ENCODE measurements around the gene MTHFR. TPM values are rescaled to one million over a fixed set of nuclear protein-coding genes. Genes with fewer than 3 reads are reported as not detected.
A peak's percentile ranks its signal among the peaks of the same experiment; 100 is the strongest.

MTHFR gene
- total and polyA plus RNA-seq, 2 of the 8 experiments (the other 6 are each of a cell fraction or from before 2014, with no cell fraction given) = 8.7 to 18.5 TPM

DNA sequence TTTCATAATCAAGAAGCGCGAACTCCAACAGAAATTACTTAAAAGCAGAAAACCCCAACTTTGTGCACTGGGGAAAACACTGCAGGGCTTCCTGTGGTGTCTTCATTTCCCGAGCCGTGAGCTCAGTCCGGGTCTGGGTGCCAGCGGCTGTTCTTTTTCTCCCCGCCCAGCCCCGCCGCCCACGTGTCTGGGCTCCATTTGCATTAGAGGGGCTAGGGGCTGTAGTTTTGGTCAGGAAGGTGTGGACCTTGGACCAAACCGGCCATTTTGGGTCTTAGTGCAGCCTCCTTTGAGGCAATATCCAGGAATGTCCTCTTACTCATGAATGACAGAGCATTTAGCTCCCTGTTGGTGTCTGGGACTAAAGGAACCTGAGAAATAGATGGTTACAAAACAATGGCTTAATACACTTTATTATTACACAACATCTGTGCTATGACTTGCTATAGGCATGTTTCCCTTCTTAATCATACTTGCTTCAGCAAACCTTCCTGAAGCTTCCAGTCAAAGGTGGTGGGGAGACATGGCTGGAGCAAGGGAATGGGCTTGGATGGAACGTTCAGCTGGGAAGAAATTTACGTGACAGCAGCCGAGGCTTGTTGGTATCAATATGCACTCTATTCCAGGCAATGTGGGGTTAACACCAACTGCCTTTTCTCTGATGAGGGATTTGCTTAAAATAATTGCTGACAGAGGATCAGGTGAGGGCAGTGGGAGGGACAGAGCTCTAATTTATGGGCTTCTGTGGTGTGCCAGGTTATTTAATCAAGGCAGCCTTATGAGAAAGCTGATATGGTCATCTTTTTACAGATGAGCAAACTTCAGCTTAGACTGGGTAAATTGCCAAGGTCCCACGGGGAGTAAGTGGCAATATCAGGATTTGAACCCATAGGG lies 68.8 kb downstream of the MTHFR start:
- 0 out of 2 replicates have a peak, but pooled peaks cover 2% of the 10 kb centered on the region for H3K79me1 ChIP-seq (ENCODE audit: low read depth, low read length)
- H2BK20ac ChIP-seq (ENCODE audit: low read length) = no peak overlapping the region
- peaks cover 5 to 33% (median 9%) of the 10 kb centered on the region in 4 experiments for H3K4me1 ChIP-seq (replicated peaks in 1 of 4; ENCODE audit: control insufficient read depth in 3 of 4, insufficient read depth in 4 of 4, low read length in 3 of 4)
- H3K36me3 ChIP-seq (ENCODE audit: control insufficient read depth in 2 of 4, insufficient read depth in 4 of 4, low read length in 3 of 4) = no peaks in the 10 kb centered on the region
- H2AFZ ChIP-seq (ENCODE audit: low read length) = no peak overlapping the region; the same call in 1 of the 2 replicates
- H3K4me3 ChIP-seq (ENCODE audit: extremely low read depth in 1 of 4, insufficient read depth in 2 of 4, low read depth in 3 of 4, low read length in 4 of 4) = peak overlapping the region; percentile 58 to 86 (median 80)
- H4K5ac ChIP-seq (ENCODE audit: insufficient read length, low read depth, low read length) = peak overlapping the region; percentile 97
- ChIA-PET POLR2A (ENCODE audit: partially characterized antibody) (interaction anchor here (0.6 to 5.1 kb wide), 36 partner anchors 9 to 451 kb away, joined by 3 to 35 read pairs (median 4); partner anchors contain the start of genes C1orf167, DISP3, DRAXIN and FBXO2), CTCF (ENCODE audit: partially characterized antibody) (interaction anchor here (0.9 to 3.6 kb wide), 13 partner anchors 12 to 230 kb away, joined by 3 to 21 read pairs (median 4); partner anchors contain the start of gene FBXO6)
- no peaks in the 10 kb centered on the region for H4K20me1 ChIP-seq (replicated peaks in 1 of 2; ENCODE audit: control insufficient read depth in 1 of 2, insufficient read depth in 2 of 2, low read length in 2 of 2)
- peak overlapping the region; percentile 69 for H2BK12ac ChIP-seq (ENCODE audit: low read depth, low read length)
- H3K4ac ChIP-seq (replicated peaks; ENCODE audit: insufficient read length, low read depth, low read length) = peak overlapping the region; percentile 49
- 20% methylated on average over 14 of the region's 15 CpGs; no CpG with 5 or more reads in 1 of the 2 experiments for WGBS, 2 experiments (ENCODE audit: extremely low coverage in 1 of 2, insufficient coverage in 1 of 2, insufficient read length in 1 of 2, insufficient replicate concordance in 2 of 2, low coverage in 1 of 2, low lambda C conversion rate in 2 of 2, missing lambda C conversion rate in 1 of 2)
- H2BK15ac ChIP-seq (ENCODE audit: low read length) = peak overlapping the region; percentile 2; the same call in 1 of the 2 replicates
- peak overlapping the region; percentile 83 for H3K27ac ChIP-seq (ENCODE audit: low read depth, low read length)
- H3K9ac ChIP-seq (replicated peaks in 1 of 4; ENCODE audit: extremely low read depth in 1 of 4, low read depth in 3 of 4, low read length in 3 of 4) = peak overlapping the region in 3 of 4 experiments; percentile 52 to 75 (median 56); a peak in 6 of 7 replicates
- peak overlapping the region; percentile 44; the same call in 1 of the 2 replicates for H2AK5ac ChIP-seq (ENCODE audit: low read depth, low read length)
- no peak overlapping the region for H3K23ac ChIP-seq (ENCODE audit: insufficient read length)
- peaks cover 10% of the 10 kb centered on the region for H3K23me2 ChIP-seq (ENCODE audit: low read depth, low read length)
- no peaks in the 10 kb centered on the region for H3K9me3 ChIP-seq (ENCODE audit: insufficient read depth in 2 of 2, low read depth in 1 of 2, low read length in 1 of 2)
- peak overlapping the region; percentile 98 for H2BK5ac ChIP-seq (ENCODE audit: low read depth, low read length)
- H2BK120ac ChIP-seq (replicated peaks; ENCODE audit: low read depth, low read length) = peak overlapping the region; percentile 19
- H3K79me2 ChIP-seq (ENCODE audit: control insufficient read depth in 1 of 2, insufficient read depth in 2 of 2, low read length in 2 of 2) = peaks cover 0 to 9% of the 10 kb centered on the region in 2 experiments; a peak in 1 of 4 replicates
- no peak for FAIRE-seq
- peak overlapping the region; percentile 74; the same call in 1 of the 2 replicates for H4K8ac ChIP-seq (ENCODE audit: extremely low read depth, insufficient read depth, low read length)
- H3K27me3 ChIP-seq (replicated peaks in 1 of 4; ENCODE audit: control insufficient read depth in 3 of 4, extremely low read depth in 1 of 4, insufficient read depth in 3 of 4, low read length in 3 of 4) = no peaks in the 10 kb centered on the region
- H3K56ac ChIP-seq (replicated peaks; ENCODE audit: insufficient read length, low read depth, low read length) = peak overlapping the region; percentile 82
- peak in 1 of 2 experiments; percentile 61 for DNase-seq (ENCODE audit: low read depth in 1 of 2, low spot score in 2 of 2)
- H3K18ac ChIP-seq (ENCODE audit: extremely low read depth, low read length) = peak overlapping the region; percentile 93
- no peak overlapping the region for H3K14ac ChIP-seq (ENCODE audit: insufficient read length)
- H3K4me2 ChIP-seq (ENCODE audit: insufficient read depth in 1 of 2, low read depth in 2 of 2, low read length in 2 of 2) = peak overlapping the region; percentile 96
- H4K91ac ChIP-seq (replicated peaks; ENCODE audit: insufficient read length, low read length) = peak overlapping the region; percentile 81
- TF ChIP-seq POLR2A (IDR thresholded peaks at IDR 0.05; ENCODE audit: control extremely low read depth in 1 of 2, low read depth in 2 of 2, low read length in 2 of 2) (peak in 1 of 2 experiments; percentile 45; a peak in 1 of 3 replicates), TBP (IDR thresholded peaks at IDR 0.05; ENCODE audit: low read depth, low read length) (no peak), SP4 (IDR thresholded peaks at IDR 0.05; ENCODE audit: low read length) (no peak), RNF2 (IDR thresholded peaks at IDR 0.05; ENCODE audit: borderline replicate concordance, low read depth, low read length, missing control alignments, poor library complexity, severe bottlenecking) (no peak), SAP30 (IDR thresholded peaks at IDR 0.05; ENCODE audit: insufficient read depth, insufficient replicate concordance, low read length) (peak; percentile 69), CBX5 (IDR thresholded peaks at IDR 0.05; ENCODE audit: low read depth, low read length) (no peak), HDAC2 (IDR thresholded peaks at IDR 0.05; ENCODE audit: borderline replicate concordance in 1 of 2, low read depth in 2 of 2, low read length in 2 of 2) (no peak), GABPA (IDR thresholded peaks at IDR 0.05; ENCODE audit: borderline replicate concordance, insufficient read depth, low read length) (no peak), CREB1 (IDR thresholded peaks at IDR 0.05) (peak; percentile 3; the same call in 1 of the 2 replicates)
- TF ChIP-seq, protein P1, sequence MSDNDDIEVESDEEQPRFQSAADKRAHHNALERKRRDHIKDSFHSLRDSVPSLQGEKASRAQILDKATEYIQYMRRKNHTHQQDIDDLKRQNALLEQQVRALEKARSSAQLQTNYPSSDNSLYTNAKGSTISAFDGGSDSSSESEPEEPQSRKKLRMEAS (IDR thresholded peaks at IDR 0.05) = peak; percentile 93

All from H1 (cell line).